Smooth muscle cell (in vitro differentiated cells): ENCODE measurements around the gene RASA2. TPM values are rescaled to one million over a fixed set of nuclear protein-coding genes. Genes with fewer than 3 reads are reported as not detected.
A peak's percentile ranks its signal among the peaks of the same experiment; 100 is the strongest.

Experiments
- DNase-seq: peaks from one replicate; lab custom pipeline; 2025; ENCODE audit not compliant: unreplicated experiment; lab: John Stamatoyannopoulos, UW
- H2AFZ ChIP-seq: fragments of 200-600 bp; sonication (generic); 2 replicates; pipeline ENCODE4 v1.6.0; 2016; ENCODE audit warnings: antibody characterized with exemption, low read depth, mild to moderate bottlenecking
- H3F3A ChIP-seq: fragments of 200-600 bp; sonication (generic); 2 replicates; pipeline ENCODE4 v1.6.0; 2017; ENCODE audit warnings: antibody characterized with exemption, low read depth
- H3K27ac ChIP-seq: fragments of 200-600 bp; sonication (generic); 2 replicates; pipeline ENCODE4 v1.5.1; 2016; ENCODE audit warnings: low read depth, mild to moderate bottlenecking
- H3K27me3 ChIP-seq: fragments of 200-600 bp; sonication (generic); 2 replicates; pipeline ENCODE4 v1.6.1; 2016; ENCODE audit warnings: low read depth, mild to moderate bottlenecking
- H3K36me3 ChIP-seq: fragments of 200-600 bp; sonication (generic); 2 replicates; pipeline ENCODE4 v1.5.1; 2016; ENCODE audit warnings: low read depth
- H3K4me1 ChIP-seq: fragments of 200-600 bp; sonication (generic); 2 replicates; pipeline ENCODE4 v1.5.1; 2016; ENCODE audit warnings: low read depth
- H3K4me2 ChIP-seq: fragments of 200-600 bp; sonication (generic); 2 replicates; pipeline ENCODE4 v1.6.0; 2016; ENCODE audit warnings: mild to moderate bottlenecking
- H3K4me3 ChIP-seq: fragments of 200-600 bp; sonication (generic); 2 replicates; pipeline ENCODE4 v1.5.1; 2016; ENCODE audit warnings: mild to moderate bottlenecking
- H3K79me2 ChIP-seq: fragments of 200-600 bp; sonication (generic); 2 replicates; pipeline ENCODE4 v1.6.0; 2016; ENCODE audit warnings: low read depth, mild to moderate bottlenecking
- H3K9ac ChIP-seq: fragments of 200-600 bp; sonication (generic); 2 replicates; pipeline ENCODE4 v1.6.0; 2016; ENCODE audit warnings: low read depth
- H3K9me3 ChIP-seq: fragments of 200-600 bp; sonication (generic); replicated peaks from 2 replicates; pipeline ENCODE4 v1.5.1; 2016; ENCODE audit warnings: low read depth
- H4K20me1 ChIP-seq: fragments of 200-600 bp; sonication (generic); 2 replicates; pipeline ENCODE4 v1.6.0; 2016; ENCODE audit warnings: low read depth
- WGBS: methylation state at CpG from one replicate; pipeline ENCODE4 v1.1.7; 2016; ENCODE audit warnings: low lambda C conversion rate; 5-methylcytosine and 5-hydroxymethylcytosine counted together
- polyA plus RNA-seq: library from polyadenylated mRNA; unstranded; fragments of >200 nt; fragmentation: Nextera tagmentation; extraction: Ambion mirVana; gene quantifications from 2 replicates; pipeline ENCODE4 v1.2.1, GENCODE V29; 2016
- total RNA-seq: library from RNA; depleted of rRNA; stranded (reverse); fragments of >200 nt; gene quantifications from 2 replicates; pipeline ENCODE4 v1.2.3, GENCODE V29; 2014
- TF ChIP-seq, protein P1 (sequence below): fragments of 200-600 bp; sonication (generic); IDR thresholded peaks from 2 replicates; pipeline ENCODE4 v1.5.1; 2017; ENCODE audit warnings: borderline replicate concordance, mild to moderate bottlenecking, antibody characterized with exemption; ENCODE audit not compliant: insufficient read depth, poor library complexity, severe bottlenecking

Gene RASA2
- total and polyA plus RNA-seq, 2 experiments from 2014 or later: 4.9 to 20.0 TPM

- Histone ChIP-seq H3K27ac (no peak overlapping the region), H4K20me1 (no peaks in the 10 kb centered on the region), H2AFZ (no peak overlapping the region), H3K27me3 (no peaks in the 10 kb centered on the region), H3K9me3 (no peaks in the 10 kb centered on the region), H3K4me1 (no peaks in the 10 kb centered on the region), H3K4me3 (no peak overlapping the region), H3K9ac (no peak overlapping the region), H3K4me2 (no peak overlapping the region), H3K36me3 (peaks cover 7% of the 10 kb centered on the region), H3K79me2 (no peaks in the 10 kb centered on the region), H3F3A (no peaks in the 10 kb centered on the region)
- TF ChIP-seq, protein P1, sequence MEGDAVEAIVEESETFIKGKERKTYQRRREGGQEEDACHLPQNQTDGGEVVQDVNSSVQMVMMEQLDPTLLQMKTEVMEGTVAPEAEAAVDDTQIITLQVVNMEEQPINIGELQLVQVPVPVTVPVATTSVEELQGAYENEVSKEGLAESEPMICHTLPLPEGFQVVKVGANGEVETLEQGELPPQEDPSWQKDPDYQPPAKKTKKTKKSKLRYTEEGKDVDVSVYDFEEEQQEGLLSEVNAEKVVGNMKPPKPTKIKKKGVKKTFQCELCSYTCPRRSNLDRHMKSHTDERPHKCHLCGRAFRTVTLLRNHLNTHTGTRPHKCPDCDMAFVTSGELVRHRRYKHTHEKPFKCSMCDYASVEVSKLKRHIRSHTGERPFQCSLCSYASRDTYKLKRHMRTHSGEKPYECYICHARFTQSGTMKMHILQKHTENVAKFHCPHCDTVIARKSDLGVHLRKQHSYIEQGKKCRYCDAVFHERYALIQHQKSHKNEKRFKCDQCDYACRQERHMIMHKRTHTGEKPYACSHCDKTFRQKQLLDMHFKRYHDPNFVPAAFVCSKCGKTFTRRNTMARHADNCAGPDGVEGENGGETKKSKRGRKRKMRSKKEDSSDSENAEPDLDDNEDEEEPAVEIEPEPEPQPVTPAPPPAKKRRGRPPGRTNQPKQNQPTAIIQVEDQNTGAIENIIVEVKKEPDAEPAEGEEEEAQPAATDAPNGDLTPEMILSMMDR: no peak
- no peak for DNase-seq
- 96% methylated on average over 6 of the region's 6 CpGs for WGBS
Measured at GRCh38 chr3:141570068-141570467, 83.2 kb downstream of the RASA2 start.

DNA sequence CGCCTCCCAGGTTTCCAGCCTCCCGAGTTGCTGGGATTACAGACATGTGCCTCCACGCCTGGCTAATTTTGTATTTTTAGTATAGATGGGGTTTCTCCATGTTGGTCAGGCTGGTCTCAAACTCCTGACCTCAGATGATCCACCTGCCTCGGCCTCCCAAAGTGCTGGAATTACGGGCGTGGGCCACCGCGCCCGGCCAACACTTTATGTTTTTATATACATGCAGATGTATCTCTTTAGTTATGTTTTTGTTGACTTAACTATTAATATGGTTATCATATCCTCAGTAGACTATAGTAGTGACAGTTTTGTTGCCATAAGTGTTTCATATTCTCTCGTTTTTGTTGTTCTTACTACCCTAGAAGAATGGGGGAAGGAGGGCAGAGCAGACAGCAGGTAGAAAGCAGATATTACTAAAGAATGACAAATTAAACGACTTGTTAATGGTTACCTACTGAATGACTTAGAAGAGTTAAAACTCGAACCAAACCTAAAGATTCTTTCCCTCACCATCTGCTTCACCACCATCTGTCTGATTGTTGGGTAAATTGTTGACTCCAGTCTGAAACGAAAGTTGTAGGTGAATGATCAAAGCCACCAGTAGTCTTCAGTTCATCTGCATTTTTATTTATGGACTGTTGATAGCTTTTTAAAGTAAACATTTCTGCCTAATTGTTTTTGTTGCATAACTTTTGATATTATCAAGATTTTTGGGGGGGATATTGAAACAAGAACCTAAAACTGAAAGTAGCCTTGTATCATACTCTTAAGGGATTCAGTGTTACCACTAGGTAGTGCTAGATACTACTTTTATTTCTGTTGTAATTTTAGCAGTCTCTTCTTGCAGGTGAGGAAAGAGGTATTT is 89.3 kb downstream of the RASA2 start:
- Histone ChIP-seq H3K9me3 (no peaks in the 10 kb centered on the region), H3K79me2 (no peaks in the 10 kb centered on the region), H3K4me3 (no peak overlapping the region), H3K9ac (no peak overlapping the region), H3K36me3 (no peaks in the 10 kb centered on the region), H3K4me2 (no peak overlapping the region), H3K27ac (no peak overlapping the region), H4K20me1 (no peaks in the 10 kb centered on the region), H3K4me1 (no peaks in the 10 kb centered on the region), H3K27me3 (no peaks in the 10 kb centered on the region), H2AFZ (no peak overlapping the region), H3F3A (no peaks in the 10 kb centered on the region)
- TF ChIP-seq, protein P1: peak; percentile 43
- 88% methylated on average over 13 of the region's 13 CpGs for WGBS
- no peak for DNase-seq

- no peak overlapping the region for H2AFZ ChIP-seq
- H3K4me2 ChIP-seq: no peak overlapping the region
- no peaks in the 10 kb centered on the region for H3K36me3 ChIP-seq
- H4K20me1 ChIP-seq: no peaks in the 10 kb centered on the region
- H3K4me3 ChIP-seq: no peak overlapping the region
- no peak overlapping the region for H3K27ac ChIP-seq
- H3K27me3 ChIP-seq: no peaks in the 10 kb centered on the region
- H3K79me2 ChIP-seq: no peaks in the 10 kb centered on the region
- no peaks in the 10 kb centered on the region for H3K4me1 ChIP-seq
- 100% methylated on average over 1 of the region's 1 CpG for WGBS
- H3K9me3 ChIP-seq: no peaks in the 10 kb centered on the region
- no peaks in the 10 kb centered on the region for H3F3A ChIP-seq
- no peak overlapping the region for H3K9ac ChIP-seq
- TF ChIP-seq, protein P1: no peak
- DNase-seq: no peak
Measured at GRCh38 chr3:141576744-141577052, 89.9 kb downstream of the RASA2 start.
